Ascending aorta (tissue), 2 donors: Measurements from ENCODE around the gene ZNF385B. TPM values are rescaled to one million over a fixed set of nuclear protein-coding genes. Genes with fewer than 3 reads are reported as not detected.
A peak's percentile ranks its signal among the peaks of the same experiment; 100 is the strongest.

Experiments
- DNase-seq, 2 donors: peaks; one replicate each; pipeline ENCODE4 v3.0.0-alpha.2; 2019; ENCODE audit warnings: low spot score in 2 of 2
- H3K27ac ChIP-seq, 2 donors: fragments of 200-600 bp; sonication (generic); one replicate each; pipeline ENCODE4 v1.5.1; 2016 to 2017; ENCODE audit warnings: mild to moderate bottlenecking in 1 of 2
- H3K27me3 ChIP-seq: fragments of 200-600 bp; sonication (generic); one replicate; pipeline ENCODE4 v1.5.1; 2017
- H3K36me3 ChIP-seq, 2 donors: fragments of 200-600 bp; sonication (generic); one replicate each; pipeline ENCODE4 v1.5.1; 2016
- H3K4me1 ChIP-seq, 2 donors: fragments of 200-600 bp; sonication (generic); one replicate each; pipeline ENCODE4 v1.5.1; 2016 to 2017; ENCODE audit warnings: mild to moderate bottlenecking in 1 of 2
- H3K4me3 ChIP-seq, 2 donors: fragments of 200-600 bp; sonication (generic); one replicate each; pipeline ENCODE4 v1.5.1; 2016 to 2017; ENCODE audit warnings: mild to moderate bottlenecking in 1 of 2
- H3K9me3 ChIP-seq, 2 donors: fragments of 200-600 bp; sonication (generic); one replicate each; pipeline ENCODE4 v1.5.1; 2016
- CTCF ChIP-seq, 3 experiments: fragments of 200-600 bp in 2 of 3; fragments of 450-650 bp in 1 of 3; sonication (generic) in 2 of 3; IDR thresholded peaks; one replicate each; pipeline ENCODE4 v1.5.1; 2016 to 2019; ENCODE audit warnings: antibody characterized with exemption in 3 of 3, mild to moderate bottlenecking in 1 of 3, moderate library complexity in 1 of 3
- intact Hi-C: fragments of 100-400 bp; cut with DNase I; formaldehyde crosslinking; loops from one replicate; pipeline ENCODE4 v1.15.1; 2023
- total RNA-seq: library from RNA; depleted of rRNA; stranded (reverse); fragments of >200 nt; gene quantifications from one replicate; pipeline ENCODE4 v1.1.0, GENCODE V29; 2016

The ZNF385B gene
- total RNA-seq, 1 donor from 2014 or later = 0.21 TPM

DNA sequence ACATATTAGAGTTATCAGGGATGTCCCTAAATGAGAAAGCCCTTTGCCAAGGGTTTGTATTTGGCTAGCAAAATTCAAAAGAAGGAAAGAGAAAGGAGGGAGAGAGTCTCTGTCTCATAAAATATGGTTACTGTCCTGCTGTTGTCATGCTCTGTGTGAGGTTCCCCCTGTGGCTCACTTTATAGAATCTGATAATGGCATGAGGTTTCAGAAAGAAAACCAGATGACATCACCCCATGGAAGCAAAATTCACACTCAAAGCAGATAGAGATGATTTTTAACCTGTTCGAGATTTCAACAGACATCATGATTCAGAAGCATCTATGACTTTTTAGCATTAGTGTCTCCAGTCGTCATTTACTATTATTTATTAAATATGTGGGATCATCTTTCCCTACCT, 431.8 kb downstream of the ZNF385B start:
- Histone ChIP-seq H3K27me3 (no peaks in the 10 kb centered on the region), H3K4me3 (no peak overlapping the region), H3K9me3 (no peaks in the 10 kb centered on the region), H3K27ac (no peak overlapping the region), H3K36me3 (no peaks in the 10 kb centered on the region), H3K4me1 (no peaks in the 10 kb centered on the region)
- intact Hi-C loops = no loop called here
- TF ChIP-seq CTCF (IDR thresholded peaks at IDR 0.05) = no peak
- DNase-seq = no peak

DNA sequence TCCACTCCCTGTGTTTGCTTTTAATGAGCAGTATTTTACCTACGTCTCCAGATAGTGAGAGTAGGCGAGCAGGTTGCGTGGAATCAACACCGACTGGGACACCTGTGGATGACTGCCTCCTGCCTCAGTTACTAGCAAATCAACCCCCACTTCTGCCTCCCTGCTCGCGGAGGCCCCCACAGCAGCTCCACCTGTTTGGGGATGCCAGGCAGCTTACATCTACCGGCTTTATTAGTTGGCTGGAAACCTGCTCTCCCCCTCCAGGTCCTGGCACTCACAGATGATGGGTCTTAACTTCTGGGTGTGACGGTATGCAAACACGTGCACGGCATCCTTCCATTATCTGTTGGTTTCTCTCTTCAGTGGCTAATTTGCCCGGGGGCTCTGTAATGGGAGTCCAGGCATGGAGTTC, 432.3 kb downstream of the ZNF385B start:
- no peaks in the 10 kb centered on the region for H3K9me3 ChIP-seq
- DNase-seq = no peak
- no peak overlapping the region for H3K4me3 ChIP-seq
- H3K27ac ChIP-seq = no peak overlapping the region
- intact Hi-C loops = no loop called here
- TF ChIP-seq CTCF (IDR thresholded peaks at IDR 0.05) = no peak
- no peaks in the 10 kb centered on the region for H3K4me1 ChIP-seq
- H3K27me3 ChIP-seq = no peaks in the 10 kb centered on the region
- no peaks in the 10 kb centered on the region for H3K36me3 ChIP-seq

- H3K9me3 ChIP-seq = no peaks in the 10 kb centered on the region
- H3K27ac ChIP-seq = no peak overlapping the region
- no peak for DNase-seq
- peak overlapping the region in 1 of 2 donors; percentile 4 for H3K4me3 ChIP-seq
- no peaks in the 10 kb centered on the region for H3K36me3 ChIP-seq
- H3K4me1 ChIP-seq = no peaks in the 10 kb centered on the region
- TF ChIP-seq CTCF (IDR thresholded peaks at IDR 0.05) = no peak
- intact Hi-C loops = no loop called here
- no peaks in the 10 kb centered on the region for H3K27me3 ChIP-seq
Measured at GRCh38 chr2:179428649-179429048, 432.8 kb downstream of the ZNF385B start.

- intact Hi-C loops = no loop called here
- Histone ChIP-seq H3K9me3 (no peaks in the 10 kb centered on the region), H3K4me3 (no peak overlapping the region), H3K27me3 (no peaks in the 10 kb centered on the region), H3K27ac (no peak overlapping the region), H3K36me3 (no peaks in the 10 kb centered on the region), H3K4me1 (no peaks in the 10 kb centered on the region)
- no peak for TF ChIP-seq CTCF (IDR thresholded peaks at IDR 0.05)
- DNase-seq = no peak
Measured at GRCh38 chr2:179427065-179427464, 434.3 kb downstream of the ZNF385B start.

DNA sequence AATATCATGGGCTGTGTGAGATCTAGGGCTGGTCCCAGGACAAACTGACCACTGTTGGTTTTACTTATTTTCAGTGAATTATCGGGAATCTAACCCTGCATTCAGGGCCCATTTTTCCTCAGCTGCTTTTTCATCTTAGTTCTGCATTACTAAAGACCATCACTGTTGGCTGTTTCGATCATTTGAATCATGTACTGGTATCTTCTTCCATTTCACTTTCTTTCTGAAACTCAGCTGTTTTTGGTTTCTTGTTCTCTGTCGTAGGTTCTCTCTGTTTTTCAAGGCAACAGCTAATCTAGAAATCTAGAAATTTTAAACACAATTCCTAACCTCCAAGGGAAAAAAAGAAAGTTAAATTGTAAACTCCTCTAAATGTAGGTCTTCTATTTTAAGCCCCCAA, 436.8 kb downstream of the ZNF385B start:
- no peaks in the 10 kb centered on the region for H3K4me1 ChIP-seq
- TF ChIP-seq CTCF (IDR thresholded peaks at IDR 0.05) = no peak
- H3K27ac ChIP-seq = no peak overlapping the region
- no peak for DNase-seq
- H3K9me3 ChIP-seq = no peaks in the 10 kb centered on the region
- no peaks in the 10 kb centered on the region for H3K36me3 ChIP-seq
- H3K4me3 ChIP-seq = no peak overlapping the region
- intact Hi-C loops = loop anchor here (5.0 kb wide), 1 partner anchor 207 kb away; no protein-coding TSS in a partner anchor
- H3K27me3 ChIP-seq = no peaks in the 10 kb centered on the region

DNA sequence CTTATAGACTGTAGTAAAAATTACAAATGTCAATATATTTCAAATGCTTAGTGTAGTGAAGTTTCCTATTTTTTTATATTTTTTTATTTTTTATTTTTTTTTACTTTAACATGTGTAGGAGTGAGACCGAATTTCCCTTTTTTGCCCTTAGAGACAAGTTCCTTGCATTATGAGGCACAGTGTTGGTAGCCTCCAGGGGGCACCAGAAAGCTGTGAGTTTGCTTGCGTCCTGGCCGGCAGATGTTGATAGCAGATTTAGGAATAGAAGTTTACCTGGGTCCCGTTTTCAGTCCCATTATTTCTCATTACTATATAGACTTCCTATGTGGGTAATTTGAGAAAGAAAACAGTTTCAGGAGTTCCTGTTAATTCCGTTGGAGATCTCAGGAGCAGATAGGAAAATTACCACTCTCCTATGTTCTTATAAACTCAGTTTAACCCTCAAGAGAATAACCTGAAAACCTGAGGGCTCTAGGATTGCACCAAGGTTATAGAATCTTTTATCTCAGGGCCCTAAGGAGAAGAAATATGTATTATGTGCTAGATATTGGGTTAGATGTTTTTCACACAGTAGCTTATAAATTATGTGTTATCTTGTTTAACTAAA, 439.3 kb downstream of the ZNF385B start:
- no peaks in the 10 kb centered on the region for H3K4me1 ChIP-seq
- DNase-seq = peak in 1 of 2 donors; percentile 81

More for the DNA sequence above, 439.3 kb downstream of the ZNF385B start:
- intact Hi-C loops = loop anchor here (2.0 to 5.0 kb wide), 2 partner anchors 205 to 329 kb away; no protein-coding TSS in a partner anchor
- Histone ChIP-seq H3K4me3 (no peak overlapping the region), H3K27ac (no peak overlapping the region), H3K36me3 (no peaks in the 10 kb centered on the region), H3K27me3 (no peaks in the 10 kb centered on the region), H3K9me3 (no peaks in the 10 kb centered on the region)
- TF ChIP-seq CTCF (IDR thresholded peaks at IDR 0.05) = peak; percentile 45 to 70 (median 66)
